Ovary (tissue), 1 donor: ENCODE data around the gene OMG.

Source experiments
- EP300 ChIP-seq: sonication (generic); formaldehyde crosslinking; IDR thresholded peaks from one replicate; pipeline ENCODE4 v1.6.1; 2017; ENCODE audit warnings: antibody characterized with exemption
- POLR2A ChIP-seq: fragments of 450-650 bp; IDR thresholded peaks from one replicate; pipeline ENCODE4 v1.6.1; 2017; ENCODE audit warnings: antibody characterized with exemption, mild to moderate bottlenecking, moderate library complexity

- TF ChIP-seq POLR2A (no peak), EP300 (no peak)
These were observed 27.5 kb downstream of the OMG start for GRCh38 chr17:31269578-31269983.
